GM21423 (cell line): Measurements from ENCODE around the gene MIGA2.

Experiments
- ATAC-seq: cut with Tn5 transposase; IDR thresholded peaks from one replicate; pipeline ENCODE4 v1.9.1; 2021; ENCODE audit warnings: mild to moderate bottlenecking, moderate library complexity; ENCODE audit not compliant: unreplicated experiment

MIGA2 gene

DNA sequence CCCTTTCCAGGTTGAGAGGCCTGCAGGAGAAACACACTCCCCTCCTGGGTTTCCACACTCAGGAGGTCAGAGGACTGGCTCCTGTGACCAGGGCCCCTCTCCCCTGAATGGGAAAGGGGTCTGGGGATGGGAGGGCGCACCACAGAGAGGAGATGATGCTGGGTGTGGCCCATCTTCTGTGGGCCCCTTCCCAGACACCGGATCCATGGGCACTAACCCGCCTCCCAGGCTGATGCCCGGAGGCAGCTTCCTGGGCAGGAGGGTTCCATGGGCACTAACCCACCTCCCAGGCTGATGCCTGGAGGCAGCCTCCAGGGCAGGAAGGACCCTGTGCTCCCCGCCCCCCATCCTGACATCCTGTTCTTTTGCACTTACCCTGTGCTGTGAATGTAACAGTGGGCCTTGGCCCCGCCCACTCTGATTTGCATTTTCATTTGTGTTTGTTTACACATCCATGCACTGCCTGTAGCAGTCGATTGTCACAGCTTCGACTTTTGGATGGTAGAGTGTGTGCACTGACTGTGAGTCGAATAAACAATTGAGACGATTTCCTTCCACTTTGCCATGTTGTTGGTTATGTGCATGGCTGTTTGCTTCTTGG, 35.2 kb downstream of the MIGA2 start:
- ATAC-seq, result no peak

DNA sequence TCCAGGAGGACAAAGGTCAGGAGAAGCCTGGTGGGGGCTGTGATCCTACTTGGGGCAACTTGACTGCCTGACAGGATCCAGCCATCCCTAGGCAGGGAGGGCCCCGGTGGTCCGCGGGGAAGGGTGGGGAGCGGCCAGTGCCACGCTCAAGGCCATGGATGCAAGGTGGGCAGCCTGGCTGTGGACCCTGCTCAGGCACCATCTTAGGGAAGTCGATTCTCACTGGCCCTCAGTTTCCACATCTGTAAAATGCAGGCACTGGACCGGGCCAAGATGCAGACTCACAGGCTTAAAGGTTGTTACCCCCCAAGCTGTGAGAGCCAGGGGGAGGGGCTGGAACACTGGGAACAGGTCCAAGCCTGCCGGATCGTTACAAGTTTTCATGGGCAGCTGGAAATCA, 35.7 kb downstream of the MIGA2 start:
- no peak for ATAC-seq

DNA sequence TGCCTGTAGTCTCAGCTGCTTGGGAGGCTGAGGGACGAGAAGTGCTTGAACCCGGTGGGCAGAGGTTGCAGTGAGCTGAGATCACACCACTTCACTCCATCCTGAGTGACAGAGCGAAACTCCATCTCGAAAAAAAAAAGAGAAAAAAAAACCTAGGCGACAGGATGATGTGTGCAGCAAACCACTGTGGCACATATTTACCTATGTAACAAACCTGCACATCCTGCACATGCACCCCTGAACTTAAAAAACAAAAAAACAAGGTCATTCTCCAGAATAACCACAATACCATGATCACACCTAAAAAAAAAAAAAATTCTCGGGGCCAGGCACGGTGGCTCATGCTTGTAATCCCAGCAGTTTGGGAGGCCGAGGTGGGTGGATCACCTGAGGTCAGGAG, 37.0 kb downstream of the MIGA2 start:
- ATAC-seq, result no peak

DNA sequence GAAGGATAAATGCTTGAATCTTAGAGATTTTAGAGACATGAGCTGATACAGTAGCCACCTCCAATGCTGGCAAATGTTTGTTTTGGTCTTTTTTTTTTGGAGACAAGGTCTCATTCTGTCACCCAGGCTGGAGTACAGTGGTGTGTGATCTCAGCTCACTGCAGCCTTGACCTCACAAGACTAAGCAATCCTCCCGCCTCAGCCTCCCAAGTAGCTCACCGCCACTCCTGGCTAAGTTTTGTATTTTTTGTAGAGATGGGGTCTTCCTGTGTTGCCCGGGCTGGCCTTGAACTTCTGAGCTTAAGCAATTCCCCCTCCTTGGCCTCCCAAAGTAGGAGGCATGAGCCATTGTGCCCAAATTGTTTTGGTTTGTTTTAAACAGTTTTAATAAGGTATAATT, 37.7 kb downstream of the MIGA2 start:
- no peak for ATAC-seq

DNA sequence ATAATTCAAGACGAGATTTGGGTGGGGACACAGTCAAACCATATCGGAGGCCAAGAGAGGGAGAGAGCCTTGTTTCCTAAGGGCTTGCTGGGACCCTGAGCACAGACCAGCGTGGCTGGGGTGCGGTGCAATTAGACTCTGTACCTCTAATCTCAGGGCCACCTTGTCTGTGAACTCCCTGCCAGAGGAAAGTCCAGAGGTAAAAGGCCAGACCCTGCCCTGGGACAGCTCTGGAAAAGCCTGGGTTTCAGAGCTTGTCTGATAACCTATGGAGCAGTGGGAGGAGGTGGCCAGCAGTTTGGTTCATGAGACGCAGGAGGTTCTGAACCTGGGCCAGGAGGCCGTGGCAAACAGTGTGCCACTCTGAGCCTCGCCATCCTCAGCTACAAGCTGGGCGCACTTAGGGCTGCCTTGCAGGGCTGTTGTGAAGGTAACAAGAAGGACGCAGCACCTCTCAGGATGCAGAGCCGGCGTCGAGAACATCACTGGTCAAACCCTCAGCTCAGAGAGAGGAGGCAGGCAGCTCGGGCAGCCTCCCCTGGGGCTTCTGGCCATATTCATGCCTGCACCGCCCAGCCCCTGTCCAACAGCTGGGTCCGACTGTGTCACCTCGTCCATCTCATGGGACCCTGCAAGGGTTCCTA, 39.7 kb downstream of the MIGA2 start:
- ATAC-seq, result no peak

DNA sequence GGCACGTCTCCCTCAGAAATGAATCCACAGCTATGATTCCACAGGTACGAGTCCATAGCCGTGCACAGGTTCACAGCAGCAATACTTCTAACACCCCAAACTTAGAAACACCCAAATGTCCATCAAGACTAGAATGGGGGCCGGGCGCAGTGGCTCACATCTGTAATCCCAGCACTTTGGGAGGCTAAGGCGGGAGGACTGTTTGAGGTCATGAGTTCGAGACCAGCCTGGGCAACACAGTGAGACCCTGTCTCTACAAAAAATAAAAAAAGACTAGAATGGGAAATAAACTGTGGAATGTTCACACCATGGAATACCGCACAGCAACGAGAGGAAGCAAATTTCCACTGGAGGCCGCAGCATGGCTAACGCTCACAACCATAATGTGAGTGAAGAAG, 40.2 kb downstream of the MIGA2 start:
- no peak for ATAC-seq

DNA sequence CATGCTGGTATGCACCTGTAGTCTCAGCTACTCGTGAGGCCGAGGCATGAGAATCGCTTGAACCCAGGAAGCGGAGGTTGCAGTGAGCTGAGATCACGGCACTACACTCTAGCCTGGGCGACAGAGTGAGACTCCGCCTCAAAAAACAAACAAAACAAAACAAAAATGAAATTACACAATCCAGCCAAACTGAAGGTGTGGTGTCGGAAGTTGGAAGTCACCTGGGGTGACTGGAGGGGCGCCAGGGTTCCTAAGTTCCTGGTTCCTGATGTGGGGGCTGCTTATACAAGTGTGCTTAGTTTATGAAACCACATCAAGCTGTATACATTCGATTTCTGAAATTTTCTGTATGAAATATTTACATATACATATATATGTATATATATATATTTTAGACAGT, 40.8 kb downstream of the MIGA2 start:
- no peak for ATAC-seq

DNA sequence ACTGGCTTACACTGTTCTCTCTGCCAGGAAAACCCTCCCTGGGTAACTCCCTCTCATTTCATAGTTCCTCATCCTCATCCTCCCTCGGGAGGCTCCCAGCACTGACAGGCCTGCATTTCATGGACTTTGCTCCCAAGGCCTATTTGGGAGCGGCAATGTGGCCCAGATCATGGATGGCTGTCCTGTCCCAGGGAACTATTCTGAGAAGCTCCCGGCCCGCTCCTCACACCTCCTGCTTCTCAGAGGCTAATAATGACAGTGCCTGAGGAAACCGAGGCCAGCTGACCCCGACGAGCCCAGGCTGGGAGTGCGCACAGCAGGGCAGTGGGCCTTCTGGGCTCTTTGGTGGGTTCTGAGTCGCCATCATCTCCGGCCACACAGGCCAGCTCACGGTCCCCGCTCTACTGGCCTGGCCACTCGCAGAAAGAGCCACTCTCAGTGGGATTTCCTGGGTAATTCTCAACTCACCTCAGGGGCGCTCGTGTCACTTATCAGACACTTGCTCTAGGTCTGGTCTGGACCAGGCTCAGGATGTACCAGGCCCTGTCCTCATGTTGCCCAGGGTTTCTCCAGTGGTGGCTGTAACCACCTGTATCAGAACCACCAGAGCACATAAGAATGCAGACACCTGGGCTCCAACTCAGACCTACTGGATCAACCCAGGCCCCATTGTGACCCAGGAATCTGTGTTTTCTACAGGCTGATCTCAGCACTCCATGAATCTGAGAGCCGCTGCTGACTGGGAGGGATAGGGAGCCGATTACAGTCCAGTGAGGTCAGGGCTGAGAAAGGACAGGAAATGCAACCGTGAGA, 42.5 kb downstream of the MIGA2 start:
- no peak for ATAC-seq

DNA sequence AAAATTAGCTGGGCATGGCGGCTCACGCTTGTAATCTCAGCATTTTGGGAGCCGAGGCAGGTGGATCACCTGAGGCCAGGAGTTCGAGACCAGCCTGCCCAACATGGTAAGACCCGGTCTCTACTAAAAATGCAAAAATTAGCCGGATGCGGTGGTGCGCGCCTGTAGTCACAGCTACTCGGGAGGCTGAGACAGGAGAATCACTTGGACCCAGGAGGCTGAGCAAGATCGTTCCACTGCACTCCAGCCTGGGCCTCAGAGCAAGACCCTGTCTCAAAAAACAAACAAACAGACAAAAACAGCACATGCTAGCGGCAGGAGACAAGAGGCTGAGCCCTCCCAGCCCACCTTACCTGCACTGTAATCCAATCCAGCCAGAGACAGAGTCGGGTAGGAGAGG, 43.4 kb downstream of the MIGA2 start:
- no peak for ATAC-seq

DNA sequence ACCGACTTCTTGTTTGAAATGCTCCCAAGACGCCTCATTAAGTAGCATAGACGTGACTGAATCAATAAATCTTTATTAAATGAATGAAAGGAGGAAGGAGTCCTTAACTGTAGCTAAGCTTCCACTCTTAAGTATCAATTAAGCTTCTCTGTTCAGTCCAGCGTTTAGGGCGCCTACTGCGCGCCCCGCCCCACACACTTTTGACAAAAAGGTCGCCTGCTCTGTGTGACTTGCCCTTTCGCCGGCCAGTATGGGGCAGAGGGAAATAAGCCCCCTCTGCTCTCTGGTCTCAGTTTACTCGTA, 43.8 kb downstream of the MIGA2 start:
- no peak for ATAC-seq

DNA sequence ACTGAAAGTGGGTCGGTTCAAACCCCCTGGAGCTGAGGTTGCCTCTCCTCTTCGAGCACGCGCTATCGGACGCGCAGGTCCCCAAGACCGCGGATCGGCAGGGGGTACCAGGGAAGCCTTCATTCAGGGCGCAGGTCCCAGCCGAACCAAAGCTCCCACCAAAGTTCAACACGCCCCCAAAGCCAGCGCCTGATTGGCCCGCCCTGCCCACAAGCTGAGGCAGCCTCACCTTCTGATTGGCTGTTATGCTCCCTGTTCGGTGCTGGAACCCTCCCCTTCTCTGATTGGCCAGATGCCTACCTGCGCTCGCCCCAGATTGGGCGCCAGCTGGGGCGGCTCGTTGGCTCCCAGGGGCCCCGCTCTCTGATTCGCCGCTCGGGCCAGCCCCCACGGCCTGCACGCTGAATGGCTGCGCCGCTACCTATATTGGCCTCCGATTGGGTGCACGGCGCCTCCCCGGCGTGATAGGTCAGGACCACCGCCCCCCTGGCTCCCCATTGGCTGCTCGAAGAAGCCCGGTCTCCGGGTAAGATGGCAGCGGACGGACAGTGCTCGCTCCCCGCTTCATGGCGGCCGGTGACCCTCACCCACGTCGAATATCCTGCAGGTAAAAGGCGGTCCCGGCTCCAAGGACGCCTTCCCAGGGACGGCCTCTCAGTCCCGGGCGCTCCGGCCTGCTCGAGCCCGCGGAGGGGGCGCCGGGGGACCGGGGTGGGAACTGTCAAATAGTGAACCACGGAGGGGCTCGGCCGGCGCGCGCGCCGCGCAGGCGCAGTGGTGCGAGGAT, 44.4 kb downstream of the MIGA2 start, which contains the start of gene DOLPP1:
Gene DOLPP1, plus strand, starts transcription at position 511 of the 787 bp plus-strand sequence. Its CDS starts 21 bp downstream, at position 532.
- ATAC-seq, result peak; percentile 92

DNA sequence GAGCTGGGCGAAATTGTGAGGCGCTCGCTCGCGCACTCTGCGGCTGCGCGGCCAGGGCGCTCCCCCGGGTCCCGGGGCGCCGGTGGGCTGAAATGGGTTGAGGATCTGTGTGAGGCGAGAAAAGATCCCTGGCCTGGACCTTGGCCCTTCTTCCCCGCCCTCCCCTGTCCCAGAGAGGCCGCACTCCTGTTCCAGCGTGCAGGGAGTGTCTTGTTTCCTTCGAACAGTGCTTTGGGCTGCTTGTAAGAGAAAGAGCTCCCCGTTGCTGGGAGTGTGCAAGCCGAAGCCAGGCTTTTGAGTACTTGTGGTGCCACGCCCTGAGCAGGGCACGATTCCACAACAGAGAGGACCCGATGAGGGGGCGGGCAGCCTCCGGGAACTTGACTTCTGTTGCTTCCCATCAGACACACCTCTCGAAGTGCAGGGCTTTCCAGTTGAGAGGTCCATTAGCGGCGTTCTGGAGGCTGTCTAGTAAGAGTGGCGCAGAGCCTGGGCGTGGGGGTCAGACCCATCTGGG, 45.0 kb downstream of the MIGA2 start:
- no peak for ATAC-seq

DNA sequence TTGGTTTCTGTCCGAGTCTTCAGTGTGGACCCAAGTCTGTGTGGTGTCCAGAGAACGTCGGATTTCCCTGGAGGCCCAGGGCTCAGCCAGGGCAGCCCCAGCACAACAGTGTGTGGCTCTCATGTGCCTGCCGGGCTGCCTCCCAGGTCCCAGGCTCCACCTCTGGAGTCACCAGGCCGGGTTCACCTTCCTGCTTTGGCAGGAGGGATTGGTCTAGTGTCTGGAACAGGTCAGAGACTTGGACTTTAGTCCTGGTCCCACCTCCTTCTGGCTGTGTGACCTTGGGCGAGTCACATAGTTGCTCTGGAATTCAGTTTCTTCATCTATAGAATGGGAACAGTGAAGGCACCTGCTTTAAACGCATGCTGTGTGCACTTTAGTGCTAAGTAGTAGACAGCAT, 47.7 kb downstream of the MIGA2 start:
- ATAC-seq, result no peak

DNA sequence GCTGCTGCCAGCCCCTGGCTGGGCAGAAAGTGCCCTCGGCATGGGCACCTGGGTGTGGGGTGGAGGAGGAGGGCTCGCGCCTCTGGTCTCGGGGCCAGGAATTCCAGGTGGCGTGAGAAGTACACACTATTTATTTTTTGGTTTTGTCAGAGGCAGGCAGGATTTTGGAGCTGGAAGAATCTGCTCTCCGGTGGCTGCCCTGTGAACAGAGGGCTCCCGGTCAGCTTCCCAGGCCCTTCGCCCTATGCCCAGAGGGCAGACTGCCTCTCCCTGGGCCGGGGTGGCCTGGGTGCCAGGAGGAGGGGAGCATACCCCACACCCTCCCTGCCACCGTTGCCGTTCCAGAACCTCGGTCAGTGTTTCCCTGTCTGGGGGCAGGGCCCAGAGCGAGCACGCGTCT, 52.8 kb downstream of the MIGA2 start:
- ATAC-seq, result no peak

DNA sequence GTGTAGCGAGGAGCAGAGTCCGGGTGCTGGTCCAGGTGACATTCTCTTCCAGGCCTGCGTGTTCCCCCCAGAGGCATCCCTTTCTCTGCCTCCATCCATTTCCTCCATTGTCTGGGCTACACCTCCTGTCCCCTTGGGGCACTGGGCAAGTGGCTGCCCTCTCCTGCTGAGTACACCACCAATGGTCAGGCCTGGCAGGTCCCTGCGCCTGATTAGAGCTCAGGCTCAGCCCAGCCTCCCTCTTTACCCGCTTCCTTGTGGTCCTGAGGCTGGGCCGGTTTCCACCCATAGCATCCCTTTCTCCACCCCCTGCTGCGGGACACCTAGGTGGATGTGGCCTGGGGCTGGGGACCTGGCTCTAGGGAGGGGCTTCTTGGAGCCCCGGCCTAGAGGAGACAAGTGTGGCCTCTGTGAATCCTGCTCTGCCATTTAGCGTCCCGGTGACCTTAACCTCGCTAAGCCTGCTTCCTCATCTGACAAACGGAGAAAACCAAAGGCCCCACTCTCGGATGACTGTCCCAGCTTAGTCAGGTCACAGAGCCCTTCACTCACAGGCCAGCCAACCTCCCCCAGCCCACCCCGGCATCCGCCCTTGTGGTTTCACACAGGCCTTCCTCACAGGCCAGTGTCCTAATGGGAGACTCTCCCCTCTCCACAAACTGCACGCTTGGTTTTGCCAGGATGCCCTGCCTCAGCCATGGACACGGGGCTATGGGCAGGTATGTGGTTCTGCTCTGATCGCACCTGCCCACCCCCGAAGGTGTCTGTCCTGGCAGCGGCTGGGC, 57.4 kb downstream of the MIGA2 start:
- ATAC-seq, result no peak

DNA sequence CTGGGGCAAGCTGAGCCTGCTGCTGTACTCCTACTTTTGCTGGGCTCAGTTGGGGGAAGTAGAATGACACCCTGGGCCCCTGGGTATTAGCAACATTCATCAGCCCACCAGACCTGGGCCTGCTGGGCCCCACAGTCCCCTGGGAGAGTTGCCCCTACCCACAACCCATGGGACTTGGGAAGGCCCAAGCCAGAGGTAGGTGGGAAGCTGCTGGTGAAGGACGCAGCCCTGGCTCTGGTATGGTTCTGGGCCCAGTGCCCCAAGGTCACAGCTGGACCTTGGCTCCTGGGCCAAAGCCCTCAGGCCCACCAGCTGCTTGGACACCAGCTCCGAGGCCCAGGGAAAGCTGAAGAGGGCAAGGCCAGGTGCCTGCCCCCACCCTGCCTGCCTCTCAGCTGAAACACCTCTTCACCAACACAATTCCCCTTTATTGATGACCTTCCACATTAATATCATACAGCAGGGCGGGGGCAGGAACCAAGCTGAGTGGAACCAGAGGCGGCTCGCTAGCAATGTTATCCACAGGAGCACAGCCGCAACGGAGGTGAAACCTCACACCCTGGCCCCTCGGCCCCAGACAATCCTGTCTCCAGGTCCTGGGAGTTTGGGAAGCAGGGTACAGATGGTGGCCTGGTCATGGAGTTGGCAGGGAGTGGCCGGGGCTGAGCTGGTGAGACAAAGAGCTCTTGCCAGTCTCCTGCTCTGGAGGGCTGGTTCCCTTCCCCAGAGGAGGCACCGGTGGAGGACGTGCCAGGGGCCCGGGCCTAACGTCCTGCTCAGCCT, 58.2 kb downstream of the MIGA2 start:
- no peak for ATAC-seq

DNA sequence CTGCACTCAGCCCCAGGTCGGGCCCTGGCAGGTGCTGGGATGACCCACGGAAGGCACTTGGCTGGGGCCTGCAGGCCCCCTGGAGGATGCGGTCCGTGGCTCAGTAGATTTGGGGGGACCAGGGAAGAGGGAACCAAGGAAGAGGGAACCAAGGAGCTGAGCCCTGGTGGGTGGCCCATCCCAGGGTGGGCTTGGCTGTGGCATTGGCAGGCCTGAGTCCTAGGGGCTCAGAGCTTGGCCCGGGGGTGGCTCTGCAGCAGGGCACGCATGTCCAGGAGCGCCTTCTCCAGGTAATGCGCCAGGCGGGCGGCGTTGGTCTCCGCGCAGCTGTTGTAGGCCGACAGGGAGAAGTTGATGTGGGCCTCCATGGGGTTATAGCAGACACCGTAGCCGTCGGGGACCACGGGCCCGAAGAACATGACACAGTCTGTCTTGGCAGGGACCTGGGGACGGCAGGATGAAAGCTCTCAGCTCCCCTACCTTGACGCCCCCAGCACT, 58.8 kb downstream of the MIGA2 start:
- no peak for ATAC-seq

DNA sequence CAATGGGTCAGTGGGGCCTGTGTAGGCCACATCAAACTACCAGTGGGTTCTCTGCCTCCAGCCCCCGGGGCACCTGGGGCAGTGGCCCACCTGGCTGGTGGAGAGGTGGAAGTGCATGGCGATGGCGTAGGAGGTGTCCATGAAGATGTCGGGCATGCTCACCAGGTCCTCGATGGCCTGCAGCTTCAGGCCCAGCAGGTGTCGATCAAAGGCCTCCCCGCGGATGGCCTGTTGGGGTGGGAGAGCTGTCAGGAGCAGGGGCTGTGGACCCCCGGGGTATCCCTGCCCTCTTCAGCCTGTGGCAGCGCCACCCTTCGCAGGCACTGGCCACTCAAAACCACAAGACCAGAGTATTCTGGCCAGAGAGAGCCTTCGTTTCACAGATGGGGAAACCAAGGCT, 59.5 kb downstream of the MIGA2 start:
- ATAC-seq, result no peak

DNA sequence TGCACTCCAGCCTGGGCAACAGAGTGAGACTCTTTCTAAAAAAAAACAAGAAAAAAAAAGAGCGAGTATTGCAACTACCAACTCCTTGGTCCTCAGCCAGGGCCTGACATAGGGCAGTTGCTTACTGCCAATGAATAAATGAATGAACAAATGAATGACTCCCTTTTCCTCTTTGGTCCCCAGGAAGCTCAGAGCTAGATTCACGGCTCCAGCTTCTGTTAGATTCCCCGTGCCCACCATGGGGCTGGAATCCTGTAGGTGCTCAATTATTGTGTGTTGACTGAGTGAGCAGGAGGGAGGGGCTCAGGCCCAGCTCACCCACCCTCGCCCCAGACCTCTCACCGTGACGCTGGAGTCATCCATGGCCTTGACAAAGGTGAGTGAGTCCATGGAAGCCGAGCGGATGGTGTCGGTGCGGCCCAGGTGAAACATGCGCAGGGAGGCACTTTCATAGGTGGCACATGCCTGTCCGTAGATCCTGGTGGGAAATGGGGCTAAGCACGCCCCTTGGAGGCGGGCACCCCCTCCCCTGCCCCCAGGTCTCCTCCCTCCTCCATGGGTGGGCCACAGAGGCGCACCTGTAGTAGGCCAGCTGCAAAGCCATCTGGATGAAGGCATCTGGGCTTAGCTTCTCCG, 61.4 kb downstream of the MIGA2 start:
- ATAC-seq, result no peak
